D721Med (cell line): ENCODE measurements around the gene MIEN1.
"Not testable (repeated sequence)": the region's sequence is repeated elsewhere in the genome, so short reads cannot be mapped to it uniquely, and the experiment has no call there.

Source experiments
- DNase-seq: peaks from one replicate; pipeline ENCODE4 v3.0.0; 2011; ENCODE audit warnings: low spot score; ENCODE audit not compliant: insufficient read length
- FAIRE-seq: peaks from 2 replicates; lab custom pipeline; 2011; peaks lifted over from hg19 to GRCh38; lab: Jason Lieb, UNC
- CTCF ChIP-seq: IDR thresholded peaks from 2 replicates; pipeline ENCODE4 v1.5.1; 2012; ENCODE audit warnings: mild to moderate bottlenecking, control low read depth; ENCODE audit not compliant: insufficient read depth; ENCODE audit errors: missing control alignments

The MIEN1 gene

DNA sequence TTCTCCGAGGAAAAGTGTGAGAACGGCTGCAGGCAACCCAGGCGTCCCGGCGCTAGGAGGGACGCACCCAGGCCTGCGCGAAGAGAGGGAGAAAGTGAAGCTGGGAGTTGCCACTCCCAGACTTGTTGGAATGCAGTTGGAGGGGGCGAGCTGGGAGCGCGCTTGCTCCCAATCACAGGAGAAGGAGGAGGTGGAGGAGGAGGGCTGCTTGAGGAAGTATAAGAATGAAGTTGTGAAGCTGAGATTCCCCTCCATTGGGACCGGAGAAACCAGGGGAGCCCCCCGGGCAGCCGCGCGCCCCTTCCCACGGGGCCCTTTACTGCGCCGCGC is 30.5 kb downstream of the MIEN1 start, which contains the start of gene ERBB2:
Gene ERBB2, plus strand, starts transcription at position 247 of the 330 bp plus-strand sequence. CDS start 175 bp downstream, outside the sequence.
- FAIRE-seq, result no peak
- TF ChIP-seq CTCF, result no peak
- DNase-seq, result no peak

DNA sequence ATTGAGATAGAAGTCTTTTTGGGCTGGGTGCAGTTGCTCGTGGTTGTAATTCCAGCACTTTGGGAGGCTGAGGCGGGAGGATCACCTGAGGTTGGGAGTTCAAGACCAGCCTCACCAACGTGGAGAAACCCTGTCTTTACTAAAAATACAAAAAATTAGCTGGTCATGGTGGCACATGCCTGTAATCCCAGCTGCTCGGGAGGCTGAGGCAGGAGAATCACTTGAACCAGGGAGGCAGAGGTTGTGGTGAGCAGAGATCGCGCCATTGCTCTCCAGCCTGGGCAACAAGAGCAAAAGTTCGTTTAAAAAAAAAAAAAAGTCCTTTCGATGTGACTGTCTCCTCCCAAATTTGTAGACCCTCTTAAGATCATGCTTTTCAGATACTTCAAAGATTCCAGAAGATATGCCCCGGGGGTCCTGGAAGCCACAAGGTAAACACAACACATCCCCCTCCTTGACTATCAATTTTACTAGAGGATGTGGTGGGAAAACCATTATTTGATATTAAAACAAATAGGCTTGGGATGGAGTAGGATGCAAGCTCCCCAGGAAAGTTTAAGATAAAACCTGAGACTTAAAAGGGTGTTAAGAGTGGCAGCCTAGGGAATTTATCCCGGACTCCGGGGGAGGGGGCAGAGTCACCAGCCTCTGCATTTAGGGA is 31.0 kb downstream of the MIEN1 start:
- FAIRE-seq, DNase-seq: not testable (repeated sequence)

DNA sequence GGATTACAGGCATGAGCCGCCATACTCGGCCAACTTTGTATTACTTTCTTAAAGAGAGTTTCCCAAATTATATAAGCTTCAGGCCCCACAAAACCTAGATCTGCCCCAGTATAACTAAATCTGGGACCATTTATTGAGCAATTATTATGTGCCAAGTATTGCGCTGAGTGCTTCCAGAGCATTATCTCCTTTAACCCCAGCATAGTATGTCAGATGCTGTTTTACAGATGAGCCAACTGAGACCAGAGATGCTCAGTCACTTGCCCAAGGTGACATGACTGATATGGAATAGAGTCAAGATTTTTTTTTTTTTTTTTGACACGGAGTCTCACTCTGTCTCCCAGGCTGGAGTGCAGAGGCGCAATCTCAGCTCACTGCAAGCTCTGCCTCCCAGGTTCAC is 32.4 kb downstream of the MIEN1 start:
- FAIRE-seq, result no peak
- no peak for TF ChIP-seq CTCF
- DNase-seq, result no peak

- FAIRE-seq (no peak), DNase-seq (no peak)
- no peak for TF ChIP-seq CTCF
Measured at GRCh38 chr17:39696731-39697130, 33.6 kb downstream of the MIEN1 start.

- FAIRE-seq, result no peak
- no peak for TF ChIP-seq CTCF
- DNase-seq, result no peak
Measured at GRCh38 chr17:39695089-39695474, 35.2 kb downstream of the MIEN1 start.

- DNase-seq, result no peak
- FAIRE-seq, result no peak
- no peak for TF ChIP-seq CTCF
Measured at GRCh38 chr17:39694593-39694992, 35.7 kb downstream of the MIEN1 start.

DNA sequence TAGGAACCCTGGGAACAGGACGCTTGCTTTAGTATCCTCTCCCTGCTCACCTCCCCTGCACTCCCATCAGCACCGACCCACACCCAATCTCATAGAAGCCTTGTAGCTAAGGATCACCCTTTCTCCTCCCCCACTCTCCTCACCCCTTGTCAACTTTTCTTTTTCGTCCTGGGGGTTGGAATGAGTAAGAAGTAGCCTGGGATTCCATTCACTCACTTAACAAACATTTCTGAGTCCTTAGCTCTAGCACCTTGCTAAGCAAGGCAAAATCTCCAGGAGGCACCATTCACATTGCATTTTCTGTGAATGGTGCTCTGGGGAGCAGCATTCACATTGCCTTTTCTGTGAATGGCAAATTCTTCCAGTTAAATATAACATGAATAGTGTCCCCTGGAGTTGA is 41.4 kb downstream of the MIEN1 start:
- FAIRE-seq (no peak), DNase-seq (no peak)
- no peak for TF ChIP-seq CTCF

DNA sequence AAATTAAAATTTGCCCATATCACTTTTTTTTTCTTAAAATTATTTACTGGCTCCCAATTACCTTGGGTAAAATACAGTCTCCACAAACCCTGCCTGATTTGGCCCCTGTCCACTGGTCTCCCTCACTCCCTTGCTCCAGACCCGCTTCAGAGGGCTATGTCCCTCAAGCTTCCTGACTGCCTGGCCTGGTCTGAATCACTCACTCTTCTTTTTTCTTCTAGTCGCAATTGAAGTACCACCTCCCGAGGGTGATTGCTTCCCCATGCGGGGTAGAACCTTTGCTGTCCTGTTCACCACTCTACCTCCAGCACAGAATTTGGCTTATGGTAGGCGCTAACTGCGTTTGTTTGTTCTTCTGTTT is 41.9 kb downstream of the MIEN1 start:
- DNase-seq (no peak), FAIRE-seq (no peak)
- TF ChIP-seq CTCF, result no peak
